ENCODE data around the gene STX11.

Gene STX11

DNA sequence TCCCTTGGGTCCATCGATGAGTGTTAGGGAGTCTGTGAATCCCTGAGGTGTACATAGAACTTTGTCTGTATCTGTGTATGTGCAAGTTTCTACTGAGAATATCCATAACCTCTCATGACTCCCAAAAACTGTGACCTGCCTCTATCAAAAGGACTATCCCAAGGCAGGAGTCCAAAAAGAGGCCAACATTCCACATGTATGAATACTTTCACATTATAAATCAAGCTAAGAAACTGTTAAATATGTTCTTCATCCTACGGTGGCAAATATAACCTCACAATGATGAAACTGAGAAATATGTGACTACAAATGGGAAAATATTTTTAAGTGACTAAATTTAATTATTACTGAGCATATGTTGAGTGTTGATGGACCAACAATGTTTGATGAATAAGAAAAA, 16.1 kb upstream of the STX11 start:
- TF ChIP-seq, protein P1, sequence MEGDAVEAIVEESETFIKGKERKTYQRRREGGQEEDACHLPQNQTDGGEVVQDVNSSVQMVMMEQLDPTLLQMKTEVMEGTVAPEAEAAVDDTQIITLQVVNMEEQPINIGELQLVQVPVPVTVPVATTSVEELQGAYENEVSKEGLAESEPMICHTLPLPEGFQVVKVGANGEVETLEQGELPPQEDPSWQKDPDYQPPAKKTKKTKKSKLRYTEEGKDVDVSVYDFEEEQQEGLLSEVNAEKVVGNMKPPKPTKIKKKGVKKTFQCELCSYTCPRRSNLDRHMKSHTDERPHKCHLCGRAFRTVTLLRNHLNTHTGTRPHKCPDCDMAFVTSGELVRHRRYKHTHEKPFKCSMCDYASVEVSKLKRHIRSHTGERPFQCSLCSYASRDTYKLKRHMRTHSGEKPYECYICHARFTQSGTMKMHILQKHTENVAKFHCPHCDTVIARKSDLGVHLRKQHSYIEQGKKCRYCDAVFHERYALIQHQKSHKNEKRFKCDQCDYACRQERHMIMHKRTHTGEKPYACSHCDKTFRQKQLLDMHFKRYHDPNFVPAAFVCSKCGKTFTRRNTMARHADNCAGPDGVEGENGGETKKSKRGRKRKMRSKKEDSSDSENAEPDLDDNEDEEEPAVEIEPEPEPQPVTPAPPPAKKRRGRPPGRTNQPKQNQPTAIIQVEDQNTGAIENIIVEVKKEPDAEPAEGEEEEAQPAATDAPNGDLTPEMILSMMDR (IDR thresholded peaks at IDR 0.05; ENCODE audit: low read depth, low read length), result no peak
- Histone ChIP-seq H3K27me3 (peaks cover 3% of the 10 kb centered on the region; the same call in 1 of the 2 replicates), H3K4me3 (ENCODE audit: low read depth, low read length) (no peak overlapping the region), H3K4me1 (no peaks in the 10 kb centered on the region), H3K9me3 (no peaks in the 10 kb centered on the region), H3K36me3 (no peaks in the 10 kb centered on the region)
- no peak for DNase-seq

DNA sequence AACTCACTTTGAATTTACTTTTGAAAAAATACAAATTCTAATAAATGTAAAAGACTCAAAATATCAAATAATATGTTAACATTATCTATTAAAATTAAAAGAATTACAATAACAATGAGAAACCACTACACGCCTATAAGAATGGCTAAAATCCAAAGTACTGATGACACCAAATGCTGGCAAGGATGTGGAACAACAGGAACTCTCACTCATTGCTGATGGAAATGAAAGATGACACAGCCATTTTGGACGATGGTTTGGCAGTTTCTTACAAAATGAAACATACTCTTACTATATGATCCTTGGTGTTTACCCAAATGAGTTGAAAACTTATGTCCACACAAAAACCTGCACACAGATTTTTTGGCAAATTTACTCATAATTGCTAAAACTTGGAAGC, 15.6 kb upstream of the STX11 start:
- TF ChIP-seq, protein P1 (IDR thresholded peaks at IDR 0.05; ENCODE audit: low read depth, low read length), result no peak
- Histone ChIP-seq H3K4me1 (no peaks in the 10 kb centered on the region), H3K36me3 (no peaks in the 10 kb centered on the region)

DNA sequence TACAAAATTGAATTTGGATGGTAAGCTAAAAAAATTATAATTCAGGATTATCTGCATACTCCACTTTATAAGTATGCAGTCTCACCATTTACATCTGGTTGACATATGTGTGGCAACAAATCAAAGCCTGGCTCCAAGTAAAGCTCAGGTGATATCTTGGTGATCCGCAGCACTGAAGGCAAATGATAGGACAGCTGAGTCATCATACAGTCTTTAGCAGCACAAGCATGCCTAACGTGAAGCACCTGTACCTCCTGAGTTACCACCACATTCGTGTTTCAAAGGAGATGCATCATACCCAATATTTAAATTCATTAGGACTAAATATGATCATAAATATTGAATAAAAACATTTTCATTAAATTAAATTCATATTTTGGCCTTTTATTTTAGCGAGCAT, 11.8 kb upstream of the STX11 start:
- H3K4me1 ChIP-seq, result no peaks in the 10 kb centered on the region
- no peaks in the 10 kb centered on the region for H3K9me3 ChIP-seq
- H3K4me3 ChIP-seq (ENCODE audit: low read depth, low read length), result no peak overlapping the region
- TF ChIP-seq, protein P1 (IDR thresholded peaks at IDR 0.05; ENCODE audit: low read depth, low read length), result no peak
- DNase-seq, result no peak
- peaks cover 3% of the 10 kb centered on the region; the same call in 1 of the 2 replicates for H3K27me3 ChIP-seq
- H3K36me3 ChIP-seq, result no peaks in the 10 kb centered on the region

More for the DNA sequence above, 15.6 kb upstream of the STX11 start:
- no peaks in the 10 kb centered on the region for H3K9me3 ChIP-seq
- peaks cover 3% of the 10 kb centered on the region; the same call in 1 of the 2 replicates for H3K27me3 ChIP-seq
- H3K4me3 ChIP-seq (ENCODE audit: low read depth, low read length), result no peak overlapping the region
- DNase-seq, result no peak

DNA sequence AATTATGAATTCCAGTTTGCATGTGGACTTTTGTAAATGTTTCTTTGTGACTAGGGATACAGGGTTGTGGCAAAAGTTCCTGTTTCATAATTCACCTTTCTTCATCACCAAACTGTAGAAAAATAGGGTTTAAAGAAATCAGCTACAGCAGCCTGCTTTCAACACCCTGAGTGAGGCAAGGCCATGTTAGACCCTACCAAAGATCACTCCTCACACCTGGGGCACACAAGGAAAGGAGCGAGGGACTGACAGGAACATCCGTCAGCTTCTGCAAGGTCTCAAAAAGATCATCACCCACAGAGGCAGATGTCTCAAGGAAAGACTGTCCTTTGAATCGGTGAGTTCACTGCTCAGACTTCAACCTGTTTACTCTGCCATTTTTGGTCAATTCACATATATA, 10.5 kb upstream of the STX11 start:
- TF ChIP-seq, protein P1 (IDR thresholded peaks at IDR 0.05; ENCODE audit: low read depth, low read length), result no peak
- Histone ChIP-seq H3K9me3 (no peaks in the 10 kb centered on the region), H3K4me1 (no peaks in the 10 kb centered on the region), H3K36me3 (no peaks in the 10 kb centered on the region), H3K4me3 (ENCODE audit: low read depth, low read length) (no peak overlapping the region), H3K27me3 (peaks cover 3% of the 10 kb centered on the region; the same call in 1 of the 2 replicates)
- DNase-seq, result no peak

DNA sequence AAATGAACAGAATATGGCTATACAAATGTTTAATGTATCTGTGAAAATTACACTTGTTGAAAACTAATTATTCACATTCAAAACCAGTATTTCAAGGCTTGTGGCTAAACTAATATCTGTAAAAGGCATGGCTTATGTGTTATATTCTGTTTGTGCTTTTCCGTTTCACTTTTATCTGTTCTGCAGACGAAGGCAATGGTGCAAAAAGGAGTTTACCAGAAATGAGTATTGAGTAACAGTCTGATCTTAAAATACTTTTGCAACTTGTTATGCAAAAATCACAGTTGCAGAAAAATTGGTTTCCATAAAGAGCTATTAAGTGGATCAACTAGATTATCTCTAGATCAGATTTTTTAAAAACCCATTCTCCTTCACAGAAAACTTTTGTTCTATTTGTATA, 9.4 kb upstream of the STX11 start:
- H3K4me1 ChIP-seq, result no peaks in the 10 kb centered on the region
- H3K9me3 ChIP-seq, result no peaks in the 10 kb centered on the region
- no peaks in the 10 kb centered on the region for H3K36me3 ChIP-seq
- no peaks in the 10 kb centered on the region for H3K27me3 ChIP-seq
- no peak overlapping the region for H3K4me3 ChIP-seq (ENCODE audit: low read depth, low read length)
- no peak for DNase-seq
- TF ChIP-seq, protein P1 (IDR thresholded peaks at IDR 0.05; ENCODE audit: low read depth, low read length), result no peak

DNA sequence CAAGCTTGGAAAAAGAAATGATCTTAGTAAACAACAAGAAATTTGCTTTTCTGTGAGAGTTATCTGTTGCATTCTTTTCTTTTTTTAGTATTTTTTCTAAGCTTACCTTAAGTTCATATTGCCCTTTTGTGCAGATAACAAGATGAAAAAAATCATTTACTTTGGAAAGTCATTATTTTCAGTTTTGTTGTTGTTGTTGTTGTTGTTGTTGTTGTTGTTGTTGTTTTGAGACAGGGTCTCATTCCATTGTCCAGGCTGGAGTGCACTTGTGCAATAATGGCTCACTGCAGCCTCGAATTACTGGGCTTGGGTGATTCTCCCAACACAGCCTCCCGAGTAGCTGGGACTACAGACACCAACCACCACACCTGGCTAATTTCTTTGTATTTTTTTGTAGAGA, 8.8 kb upstream of the STX11 start:
- no peaks in the 10 kb centered on the region for H3K4me1 ChIP-seq
- no peaks in the 10 kb centered on the region for H3K27me3 ChIP-seq
- no peak overlapping the region for H3K4me3 ChIP-seq (ENCODE audit: low read depth, low read length)
- no peaks in the 10 kb centered on the region for H3K36me3 ChIP-seq
- DNase-seq, result no peak
- no peaks in the 10 kb centered on the region for H3K9me3 ChIP-seq
- TF ChIP-seq, protein P1 (IDR thresholded peaks at IDR 0.05; ENCODE audit: low read depth, low read length), result no peak

Measured in BE2C (cell line).